Osteocyte (in vitro differentiated cells): Measurements from ENCODE around the gene UPF2. TPM values are rescaled to one million over a fixed set of nuclear protein-coding genes. Genes with fewer than 3 reads are reported as not detected.

ENCODE experiments used
- DNase-seq: peaks from one replicate; pipeline ENCODE4 v3.0.0; 2021; ENCODE audit warnings: mixed read lengths; ENCODE audit not compliant: unreplicated experiment; ENCODE audit errors: extremely low spot score
- H3K27ac Mint-ChIP-seq: one replicate; pipeline ENCODE4 v1.8.0; 2021; ENCODE audit warnings: mild to moderate bottlenecking, mixed read lengths; ENCODE audit not compliant: unreplicated experiment
- H3K27me3 Mint-ChIP-seq: one replicate; pipeline ENCODE4 v1.8.0; 2021; ENCODE audit warnings: mixed read lengths; ENCODE audit not compliant: unreplicated experiment
- H3K36me3 Mint-ChIP-seq: one replicate; pipeline ENCODE4 v1.8.0; 2021; ENCODE audit warnings: mixed read lengths; ENCODE audit not compliant: unreplicated experiment
- H3K4me1 Mint-ChIP-seq: one replicate; pipeline ENCODE4 v1.8.0; 2021; ENCODE audit warnings: mixed read lengths; ENCODE audit not compliant: unreplicated experiment
- H3K4me3 Mint-ChIP-seq: one replicate; pipeline ENCODE4 v1.8.0; 2021; ENCODE audit warnings: mild to moderate bottlenecking, moderate library complexity, mixed read lengths; ENCODE audit not compliant: unreplicated experiment
- H3K9me3 Mint-ChIP-seq: one replicate; pipeline ENCODE4 v1.8.0; 2021; ENCODE audit warnings: mixed read lengths; ENCODE audit not compliant: unreplicated experiment
- total RNA-seq: library from RNA; stranded (reverse); gene quantifications from 2 replicates; pipeline ENCODE4 v1.2.1, GENCODE V29; 2021
- TF ChIP-seq, protein P1 (sequence below): fragments of 200-600 bp; sonication (generic); IDR thresholded peaks from 2 replicates; pipeline ENCODE4 v1.5.0; 2021; ENCODE audit warnings: antibody characterized with exemption, mild to moderate bottlenecking, moderate library complexity

UPF2 gene
- total RNA-seq, 1 donor from 2014 or later: 20.5 TPM

DNA sequence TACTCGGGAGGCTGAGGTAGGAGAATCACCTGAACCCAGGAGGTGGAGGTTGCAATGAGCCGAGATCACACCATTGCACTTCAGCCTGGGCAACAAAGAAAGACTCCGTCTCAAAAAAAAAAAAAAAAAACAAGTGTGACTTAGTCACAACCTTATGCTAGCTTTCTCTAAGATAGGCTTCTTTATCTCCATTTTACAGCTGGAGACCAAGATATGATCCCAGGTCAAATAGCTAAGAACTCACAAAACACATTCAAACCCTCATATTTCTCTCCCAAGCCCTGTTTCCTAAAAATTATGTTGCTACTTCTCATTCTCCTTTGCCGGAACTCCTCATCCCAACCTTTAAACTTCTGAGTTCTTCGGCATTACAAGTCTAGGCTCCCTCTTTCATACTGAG lies 13.1 kb upstream of the UPF2 start:
- H3K4me1 Mint-ChIP-seq: no peaks in the 10 kb centered on the region
- TF ChIP-seq, protein P1, sequence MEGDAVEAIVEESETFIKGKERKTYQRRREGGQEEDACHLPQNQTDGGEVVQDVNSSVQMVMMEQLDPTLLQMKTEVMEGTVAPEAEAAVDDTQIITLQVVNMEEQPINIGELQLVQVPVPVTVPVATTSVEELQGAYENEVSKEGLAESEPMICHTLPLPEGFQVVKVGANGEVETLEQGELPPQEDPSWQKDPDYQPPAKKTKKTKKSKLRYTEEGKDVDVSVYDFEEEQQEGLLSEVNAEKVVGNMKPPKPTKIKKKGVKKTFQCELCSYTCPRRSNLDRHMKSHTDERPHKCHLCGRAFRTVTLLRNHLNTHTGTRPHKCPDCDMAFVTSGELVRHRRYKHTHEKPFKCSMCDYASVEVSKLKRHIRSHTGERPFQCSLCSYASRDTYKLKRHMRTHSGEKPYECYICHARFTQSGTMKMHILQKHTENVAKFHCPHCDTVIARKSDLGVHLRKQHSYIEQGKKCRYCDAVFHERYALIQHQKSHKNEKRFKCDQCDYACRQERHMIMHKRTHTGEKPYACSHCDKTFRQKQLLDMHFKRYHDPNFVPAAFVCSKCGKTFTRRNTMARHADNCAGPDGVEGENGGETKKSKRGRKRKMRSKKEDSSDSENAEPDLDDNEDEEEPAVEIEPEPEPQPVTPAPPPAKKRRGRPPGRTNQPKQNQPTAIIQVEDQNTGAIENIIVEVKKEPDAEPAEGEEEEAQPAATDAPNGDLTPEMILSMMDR: no peak
- no peak overlapping the region for H3K27ac Mint-ChIP-seq
- H3K4me3 Mint-ChIP-seq: no peak overlapping the region
- H3K36me3 Mint-ChIP-seq: no peaks in the 10 kb centered on the region
- H3K9me3 Mint-ChIP-seq: no peaks in the 10 kb centered on the region
- no peak for DNase-seq
- no peaks in the 10 kb centered on the region for H3K27me3 Mint-ChIP-seq

DNA sequence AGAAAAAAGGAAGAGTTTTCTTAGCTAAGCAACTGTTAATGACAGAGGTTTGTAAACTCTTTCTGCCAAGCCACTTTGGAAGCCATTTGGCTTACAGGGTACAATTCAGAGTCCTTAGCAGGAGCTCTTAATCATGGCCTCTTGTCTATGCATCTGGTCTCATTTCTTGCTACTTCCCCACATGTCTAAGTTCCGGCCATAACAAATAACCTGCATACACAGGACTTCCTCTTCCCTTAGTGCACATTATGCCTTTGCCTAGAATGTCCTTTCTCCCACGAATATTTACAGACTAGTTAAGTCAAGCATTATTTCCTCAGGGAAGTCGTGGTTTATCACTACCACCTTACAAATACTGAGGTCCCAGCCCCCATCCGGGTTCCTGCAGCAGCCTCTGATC lies 8.6 kb upstream of the UPF2 start:
- H3K9me3 Mint-ChIP-seq: no peaks in the 10 kb centered on the region
- no peak for DNase-seq
- no peak overlapping the region for H3K27ac Mint-ChIP-seq
- H3K36me3 Mint-ChIP-seq: no peaks in the 10 kb centered on the region
- no peak overlapping the region for H3K4me3 Mint-ChIP-seq
- peaks cover 21% of the 10 kb centered on the region for H3K27me3 Mint-ChIP-seq
- TF ChIP-seq, protein P1: no peak
- no peaks in the 10 kb centered on the region for H3K4me1 Mint-ChIP-seq

DNA sequence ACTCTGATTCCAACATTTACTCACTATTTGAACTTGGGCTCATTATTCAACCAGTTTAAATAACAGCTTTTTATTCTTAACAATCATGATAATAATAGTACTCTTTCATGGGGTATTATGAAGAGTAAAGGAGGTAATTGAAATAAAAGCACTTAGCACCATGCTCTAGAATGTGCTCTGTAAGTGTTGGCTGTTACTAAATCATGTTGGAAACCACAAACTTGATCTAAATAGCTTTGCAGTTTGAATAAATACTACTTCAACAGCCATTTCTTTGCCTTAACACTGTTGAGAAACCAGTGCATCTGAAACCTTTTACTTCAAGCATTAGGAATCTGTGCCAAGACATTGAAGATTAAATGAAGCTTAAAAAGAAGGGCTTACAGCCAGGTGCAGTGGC lies 7.9 kb upstream of the UPF2 start:
- Mint-ChIP-seq H3K9me3 (no peaks in the 10 kb centered on the region), H3K27ac (no peak overlapping the region), H3K4me3 (no peak overlapping the region), H3K27me3 (peaks cover 21% of the 10 kb centered on the region), H3K36me3 (no peaks in the 10 kb centered on the region), H3K4me1 (no peaks in the 10 kb centered on the region)
- no peak for DNase-seq
- TF ChIP-seq, protein P1: no peak

DNA sequence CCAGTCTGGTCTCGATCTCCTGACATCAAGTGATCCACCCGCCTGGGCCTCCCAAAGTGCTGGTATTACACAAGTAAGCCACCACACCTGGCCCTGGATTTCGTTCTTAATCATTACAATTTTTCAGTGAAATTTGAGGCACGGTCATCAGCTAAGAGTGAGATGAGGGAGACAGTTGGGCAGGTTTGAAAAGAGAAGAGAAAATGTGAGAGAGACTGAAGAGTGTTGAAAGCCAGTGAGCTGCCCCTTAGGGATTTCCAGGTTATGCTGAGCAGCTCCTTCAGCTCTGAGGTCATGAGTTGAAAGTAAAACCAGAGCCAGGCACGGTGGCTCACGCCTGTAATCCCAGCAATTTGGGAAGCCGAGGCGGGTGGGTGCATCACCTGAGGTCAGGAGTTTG lies 5.9 kb upstream of the UPF2 start:
- no peaks in the 10 kb centered on the region for H3K9me3 Mint-ChIP-seq
- TF ChIP-seq, protein P1: no peak
- H3K4me3 Mint-ChIP-seq: no peak overlapping the region
- H3K36me3 Mint-ChIP-seq: no peaks in the 10 kb centered on the region
- no peak for DNase-seq
- peaks cover 2% of the 10 kb centered on the region for H3K4me1 Mint-ChIP-seq
- H3K27me3 Mint-ChIP-seq: peaks cover 21% of the 10 kb centered on the region
- no peak overlapping the region for H3K27ac Mint-ChIP-seq

DNA sequence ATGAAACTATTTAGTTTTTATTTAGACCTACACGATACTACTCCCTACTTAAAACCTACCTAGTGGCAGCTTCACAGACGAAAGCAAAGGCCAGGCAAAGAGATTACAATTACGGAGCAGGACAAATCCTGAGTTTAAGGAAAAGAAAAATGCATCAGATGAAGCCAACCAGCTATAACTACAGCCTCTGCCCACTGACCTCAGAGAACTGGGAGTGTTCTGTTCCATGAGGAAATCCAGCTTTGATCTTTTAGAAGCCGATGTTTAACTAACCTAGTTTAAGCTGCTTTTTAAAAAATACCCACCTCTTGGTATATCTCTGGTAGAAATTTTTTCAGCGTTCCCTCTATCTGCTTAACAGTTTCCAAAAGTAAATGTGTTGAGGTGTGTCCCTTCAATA lies 3.0 kb upstream of the UPF2 start:
- Mint-ChIP-seq H3K36me3 (no peaks in the 10 kb centered on the region), H3K9me3 (peaks cover 4% of the 10 kb centered on the region), H3K4me3 (no peak overlapping the region), H3K27ac (no peak overlapping the region), H3K27me3 (peaks cover 21% of the 10 kb centered on the region), H3K4me1 (peaks cover 17% of the 10 kb centered on the region)
- TF ChIP-seq, protein P1: no peak
- no peak for DNase-seq
